Panc1 (cell line): ENCODE results near the gene ANO3. TPM values are rescaled to one million over a fixed set of nuclear protein-coding genes. Genes with fewer than 3 reads are reported as not detected.

Experiments
- ATAC-seq: fragments of 200-7000 bp; cut with Tn5 transposase; 2 replicates; pipeline ENCODE4 v1.9.1; 2020; ENCODE audit warnings: mild to moderate bottlenecking, moderate library complexity
- BruUV-seq: library from RNA; stranded (reverse); fragments of 400-500 nt; replicated peaks from 2 replicates; lab custom pipeline; 2021; lab: Mats Ljungman, UMichigan
- CTCF ChIA-PET: fragments of 300-600 bp; sonication (Branson Sonifier 250); formaldehyde crosslinking; loops from one replicate; lab custom pipeline; 2022; ENCODE audit warnings: antibody characterized with exemption; lab: Charles Lee
- POLR2A ChIA-PET: fragments of 300-600 bp; sonication (Branson Sonifier 250); formaldehyde crosslinking; loops from one replicate; lab custom pipeline; 2022; ENCODE audit warnings: antibody characterized with exemption; lab: Charles Lee
- DNase-seq: peaks from one replicate; pipeline ENCODE4 v3.0.0-alpha.2; 2010; ENCODE audit warnings: low read depth, low spot score
- H3K27ac ChIP-seq: 2 replicates; pipeline ENCODE4 v1.5.1; 2011; ENCODE audit warnings: mild to moderate bottlenecking, low read length, inconsistent platforms
- H3K27me3 ChIP-seq: fragments of 200-500 bp; sonication (Bioruptor generic); 2 replicates; pipeline ENCODE4 v1.6.0; 2014; ENCODE audit warnings: low read length, inconsistent platforms; ENCODE audit not compliant: control insufficient read depth, insufficient read depth
- H3K36me3 ChIP-seq: fragments of 200-500 bp; sonication (Bioruptor generic); 2 replicates; pipeline ENCODE4 v1.5.1; 2014; ENCODE audit warnings: inconsistent platforms, mild to moderate bottlenecking, low read length, moderate library complexity; ENCODE audit not compliant: control insufficient read depth, insufficient read depth
- H3K4me1 ChIP-seq: 2 replicates; pipeline ENCODE4 v1.5.1; 2011; ENCODE audit warnings: inconsistent platforms, mild to moderate bottlenecking, low read length, moderate library complexity; ENCODE audit not compliant: control insufficient read depth, insufficient read depth
- H3K4me3 ChIP-seq, 2 experiments: 2 replicates each; pipeline ENCODE4 v1.5.1; 2011 to 2012; ENCODE audit warnings: low read depth in 2 of 2, low read length in 2 of 2, mild to moderate bottlenecking in 2 of 2, inconsistent platforms in 1 of 2, moderate library complexity in 1 of 2
- H3K9me3 ChIP-seq: fragments of 200-500 bp; sonication (Bioruptor generic); 2 replicates; pipeline ENCODE4 v1.5.1; 2014; ENCODE audit warnings: low read depth, mild to moderate bottlenecking, inconsistent platforms, low read length, moderate library complexity; ENCODE audit not compliant: control insufficient read depth, insufficient read depth
- CTCF ChIP-seq: fragments of 450-650 bp; IDR thresholded peaks from 2 replicates; pipeline ENCODE4 v1.5.1; 2017; ENCODE audit warnings: mild to moderate bottlenecking
- POLR2AphosphoS5 ChIP-seq: IDR thresholded peaks from 2 replicates; pipeline ENCODE4 v1.6.1; 2012; ENCODE audit warnings: mild to moderate bottlenecking, low read depth, low read length, moderate library complexity
- REST ChIP-seq, 2 experiments: IDR thresholded peaks; 2 replicates each; pipeline ENCODE4 v1.6.1; 2011 to 2012; ENCODE audit warnings: low read depth in 2 of 2, control low read depth in 1 of 2, low read length in 1 of 2, mild to moderate bottlenecking in 1 of 2, moderate library complexity in 1 of 2; ENCODE audit not compliant: insufficient read depth in 1 of 2
- SIN3A ChIP-seq: IDR thresholded peaks from 2 replicates; pipeline ENCODE4 v1.6.1; 2012; ENCODE audit warnings: low read depth, mild to moderate bottlenecking, low read length, moderate library complexity, borderline replicate concordance; ENCODE audit not compliant: insufficient read depth
- TCF7L2 ChIP-seq: IDR thresholded peaks from 2 replicates; pipeline ENCODE4 v1.6.1; 2011; ENCODE audit warnings: mild to moderate bottlenecking, low read depth, low read length, inconsistent platforms
- in situ Hi-C: cut with HindIII; loops from 2 replicates; pipeline ENCODE4 v1.10.0; 2016; ENCODE audit warnings: low sequenced_read_pairs, low pct_unique_long_range_greater_than_20kb
- intact Hi-C: fragments of 100-400 bp; cut with micrococcal nuclease; formaldehyde crosslinking; loops from one replicate; pipeline ENCODE4 v1.10.0; 2022; ENCODE audit not compliant: unreplicated experiment
- total RNA-seq: library from RNA; stranded (reverse); gene quantifications from one replicate; pipeline ENCODE4 v1.2.1, GENCODE V29; 2021; ENCODE audit not compliant: unreplicated experiment

The ANO3 gene
- total RNA-seq, 1 experiment from 2014 or later = not detected

- no peak for TF ChIP-seq CTCF
- no peak for TF ChIP-seq REST (IDR thresholded peaks at IDR 0.05; ENCODE audit: insufficient read depth in 1 of 2, low read depth in 2 of 2, low read length in 1 of 2)
- TF ChIP-seq TCF7L2 = no peak
- no peak for TF ChIP-seq POLR2AphosphoS5
- no peak for TF ChIP-seq SIN3A
- POLR2A ChIA-PET = no interaction called here
Measured at GRCh38 chr11:26480041-26480440, 148.1 kb downstream of the ANO3 start.

GRCh38 chr11:26483108-26483507 lies 151.2 kb downstream of the ANO3 start:
- in situ Hi-C loops (no loop called here), intact Hi-C loops (no loop called here)
- Histone ChIP-seq H3K4me1 (no peaks in the 10 kb centered on the region), H3K27me3 (no peaks in the 10 kb centered on the region), H3K27ac (no peak overlapping the region), H3K4me3 (no peak overlapping the region), H3K9me3 (no peaks in the 10 kb centered on the region), H3K36me3 (no peaks in the 10 kb centered on the region)
- ChIA-PET POLR2A (no interaction called here), CTCF (no interaction called here)
- no peak for TF ChIP-seq TCF7L2
- no peak for TF ChIP-seq SIN3A
- TF ChIP-seq POLR2AphosphoS5 = no peak
- no peak for TF ChIP-seq CTCF
- TF ChIP-seq REST (IDR thresholded peaks at IDR 0.05; ENCODE audit: insufficient read depth in 1 of 2, low read depth in 2 of 2, low read length in 1 of 2) = no peak
- DNase-seq (no peak), ATAC-seq (no peak)
- no TSS peak for BruUV-seq

More at GRCh38 chr11:26480041-26480440, 148.1 kb downstream of the ANO3 start:
- no TSS peak for BruUV-seq
- CTCF ChIA-PET = no interaction called here
- no peaks in the 10 kb centered on the region for H3K27me3 ChIP-seq
- in situ Hi-C loops = no loop called here
- ATAC-seq = no peak
- H3K4me1 ChIP-seq = no peaks in the 10 kb centered on the region
- no peak overlapping the region for H3K4me3 ChIP-seq
- no peak for DNase-seq
- H3K36me3 ChIP-seq = no peaks in the 10 kb centered on the region
- intact Hi-C loops = no loop called here
- H3K9me3 ChIP-seq = no peaks in the 10 kb centered on the region
- no peak overlapping the region for H3K27ac ChIP-seq
